ENCODE results near the gene ITGB6.

The ITGB6 gene

GRCh38 chr2:160085662-160086061 lies 114.4 kb downstream of the ITGB6 start:
- DNase-seq, result no peak

DNA sequence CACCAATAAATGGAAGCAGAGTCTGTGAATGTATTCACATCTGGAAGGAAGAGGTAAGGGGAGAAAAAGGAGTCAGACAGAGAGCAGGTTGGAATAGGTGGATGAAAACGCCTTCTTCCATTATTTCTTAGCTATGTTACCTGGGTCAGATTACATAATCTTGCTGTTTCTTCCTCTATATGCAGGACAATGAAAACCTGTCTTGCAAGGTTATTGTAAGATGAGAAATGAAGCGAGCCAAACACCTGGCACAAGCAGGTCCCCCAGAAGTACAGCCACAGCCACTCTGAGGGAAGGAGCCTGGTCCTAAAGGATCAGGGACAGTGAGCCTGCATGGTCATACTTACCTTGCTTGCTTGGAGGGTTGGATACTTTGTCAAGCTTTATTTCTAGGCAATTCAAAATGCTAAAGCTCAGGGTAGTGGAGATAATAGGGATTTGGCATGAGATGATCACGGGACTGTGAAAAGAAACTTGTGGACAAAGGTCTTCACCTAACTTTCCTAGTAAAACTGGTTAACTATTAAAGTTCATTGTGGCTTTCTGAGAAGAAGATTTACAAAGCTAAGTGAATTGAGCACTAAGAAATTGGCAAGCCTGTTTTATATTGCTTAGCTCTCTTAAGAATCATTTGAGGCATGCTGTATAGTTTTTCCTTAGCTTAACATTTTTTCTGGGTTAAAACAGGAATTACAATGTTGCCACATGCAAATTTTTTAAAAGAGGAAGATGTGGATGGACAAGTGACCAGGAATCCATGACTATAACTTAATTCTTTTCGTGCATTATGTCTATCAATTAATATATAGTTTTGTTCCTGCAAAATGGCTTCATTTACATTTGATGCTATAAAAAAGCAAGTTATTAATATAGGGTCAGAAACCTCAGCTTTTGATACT lies 121.9 kb downstream of the ITGB6 start:
- no peak for DNase-seq

DNA sequence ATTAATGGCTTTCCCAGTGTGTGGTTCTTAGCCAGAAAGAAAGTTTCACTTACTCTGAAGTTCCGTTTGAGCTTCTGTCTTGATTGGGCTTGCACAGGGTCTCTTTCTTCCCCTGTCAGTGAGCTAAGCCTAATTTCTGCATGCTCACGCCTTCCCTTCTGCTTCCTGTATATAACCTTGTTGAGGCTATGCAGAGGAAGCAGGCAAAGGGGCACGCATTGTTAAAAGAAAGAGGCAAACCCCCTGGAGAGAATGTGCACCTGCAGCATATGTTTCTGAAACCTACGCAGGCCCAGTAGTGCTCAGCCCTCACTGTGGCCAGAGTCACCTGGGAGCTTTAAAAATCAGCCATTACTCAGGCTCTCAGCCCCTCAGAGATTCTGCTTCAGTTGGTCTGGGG lies 123.2 kb downstream of the ITGB6 start:
- no peak for DNase-seq

DNA sequence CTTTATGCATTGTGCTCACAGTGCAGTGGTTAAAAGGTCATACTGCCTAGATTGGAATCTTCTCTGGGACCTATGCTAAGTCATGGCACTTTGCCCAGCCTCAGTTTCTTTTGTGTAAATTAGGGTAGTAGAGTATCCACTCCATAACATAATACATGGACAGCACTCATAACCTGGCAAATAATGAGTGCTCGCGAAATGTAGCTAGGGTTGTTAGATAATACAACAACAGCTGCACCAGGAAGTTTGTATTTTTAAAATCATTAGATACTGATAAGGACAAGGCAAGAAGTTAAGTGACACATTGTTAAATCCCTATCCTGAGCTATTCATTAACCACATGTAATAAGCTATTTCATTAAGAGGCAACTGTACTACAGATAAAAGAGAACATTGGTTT lies 123.8 kb downstream of the ITGB6 start:
- no peak for DNase-seq

GRCh38 chr2:160075171-160075570 lies 124.9 kb downstream of the ITGB6 start:
- no peak for DNase-seq

- DNase-seq, result no peak
These were observed 126.7 kb downstream of the ITGB6 start for GRCh38 chr2:160073284-160073888.

DNA sequence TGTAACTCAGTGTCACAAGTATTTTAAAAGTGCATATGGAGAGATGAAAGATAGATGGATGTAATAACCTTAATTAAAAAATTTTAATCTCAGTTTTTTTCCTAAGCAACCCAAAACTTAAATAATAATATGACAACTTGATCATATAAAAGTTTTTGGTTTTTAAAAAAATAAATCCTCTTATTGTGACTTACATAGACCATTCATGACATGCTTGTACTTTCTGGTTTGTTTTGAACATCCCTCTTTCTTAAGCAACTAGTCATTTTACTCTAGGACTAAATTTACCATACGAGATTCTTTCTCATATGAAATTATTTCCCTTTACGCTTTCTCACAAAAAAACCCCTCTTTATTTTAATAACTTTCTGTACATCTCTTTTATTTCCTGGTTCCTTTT lies 131.2 kb downstream of the ITGB6 start:
- no peak for DNase-seq

GRCh38 chr2:160064916-160065315 lies 135.2 kb downstream of the ITGB6 start:
- no peak for DNase-seq

- DNase-seq, result no peak
These were observed 136.0 kb downstream of the ITGB6 start for GRCh38 chr2:160063879-160064612.

- DNase-seq, result no peak
These were observed 136.8 kb downstream of the ITGB6 start for GRCh38 chr2:160063271-160063670.

DNA sequence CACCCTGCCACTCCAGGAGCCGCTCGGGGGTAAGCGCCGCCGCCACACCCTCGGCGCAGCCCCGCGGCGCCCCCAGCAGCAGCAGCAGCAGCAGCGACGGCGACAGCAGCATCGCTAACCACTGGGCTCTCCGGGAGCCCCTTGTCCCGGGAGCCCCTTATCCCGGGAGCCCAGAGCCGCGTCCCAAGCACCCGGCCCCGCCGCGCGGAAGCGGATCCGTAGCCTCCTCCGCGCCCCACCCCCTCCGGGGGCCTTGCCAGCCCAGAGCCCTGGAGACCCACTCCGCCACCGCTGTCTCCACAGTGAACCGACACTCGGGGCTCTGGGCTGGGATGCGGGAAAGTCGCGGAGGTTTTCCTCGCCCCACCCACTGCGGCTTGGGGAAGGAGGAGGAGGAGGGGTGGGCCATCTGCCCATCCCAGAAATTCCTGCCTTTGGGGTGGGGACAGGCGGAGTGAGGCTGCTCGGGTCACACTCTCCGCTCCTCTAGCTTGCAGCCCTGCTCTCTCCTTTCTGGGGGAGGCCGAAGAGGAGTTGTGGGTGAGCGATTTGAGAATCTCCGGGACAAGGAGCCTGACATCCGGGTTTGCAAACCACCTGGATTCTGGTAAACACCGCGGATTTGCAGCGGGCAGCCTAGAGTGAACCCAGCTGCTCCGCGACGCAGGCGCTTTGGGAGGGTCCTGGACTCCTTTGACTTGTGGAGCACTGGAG lies 137.6 kb downstream of the ITGB6 start, which contains the start of gene PLA2R1:
TSS of gene PLA2R1 (minus strand) at position 324 of the 714 bp plus-strand sequence. CDS start at position 112, 212 bp downstream.
- DNase-seq, result no peak

- DNase-seq, result no peak
These were observed 138.2 kb downstream of the ITGB6 start for GRCh38 chr2:160061944-160062291.

DNA sequence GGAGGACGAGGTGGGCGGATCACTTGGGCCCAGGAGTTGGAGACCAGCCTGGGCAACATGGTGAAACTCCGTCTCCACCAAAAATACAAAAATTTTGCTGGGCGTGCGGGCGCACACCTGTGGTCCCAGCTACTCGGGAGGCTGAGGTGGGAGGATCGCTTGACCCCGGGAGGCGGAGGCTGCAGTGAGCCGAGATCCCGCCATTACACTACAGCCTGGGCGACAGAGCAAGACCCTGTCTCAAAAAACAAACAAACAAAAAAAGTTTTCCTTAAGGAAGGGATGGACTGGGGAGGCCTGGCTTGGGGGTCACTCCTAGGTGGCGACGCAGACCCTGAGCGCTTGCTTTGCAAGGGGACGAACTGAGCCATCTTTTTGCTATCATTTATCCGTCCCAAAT lies 138.5 kb downstream of the ITGB6 start:
- no peak for DNase-seq

DNA sequence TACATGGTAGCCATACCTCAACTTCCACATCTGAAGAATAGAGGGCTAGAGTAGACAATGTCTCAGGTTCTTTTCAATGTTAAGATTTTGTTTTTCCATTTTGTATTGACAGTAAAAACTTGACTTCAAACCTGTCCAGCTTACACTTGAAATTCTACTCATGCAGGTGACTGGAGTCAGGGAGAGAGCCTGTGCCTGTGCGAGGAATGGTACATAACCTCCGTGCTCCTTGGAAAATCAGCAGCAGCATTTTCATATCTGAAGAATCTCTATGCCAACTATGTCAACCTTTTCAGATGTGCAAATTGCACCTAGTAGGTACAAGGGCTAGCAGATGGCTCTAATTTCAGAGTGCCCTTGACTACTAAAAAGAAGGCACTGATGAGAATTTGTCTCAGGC lies 139.8 kb downstream of the ITGB6 start:
- DNase-seq, result no peak

DNA sequence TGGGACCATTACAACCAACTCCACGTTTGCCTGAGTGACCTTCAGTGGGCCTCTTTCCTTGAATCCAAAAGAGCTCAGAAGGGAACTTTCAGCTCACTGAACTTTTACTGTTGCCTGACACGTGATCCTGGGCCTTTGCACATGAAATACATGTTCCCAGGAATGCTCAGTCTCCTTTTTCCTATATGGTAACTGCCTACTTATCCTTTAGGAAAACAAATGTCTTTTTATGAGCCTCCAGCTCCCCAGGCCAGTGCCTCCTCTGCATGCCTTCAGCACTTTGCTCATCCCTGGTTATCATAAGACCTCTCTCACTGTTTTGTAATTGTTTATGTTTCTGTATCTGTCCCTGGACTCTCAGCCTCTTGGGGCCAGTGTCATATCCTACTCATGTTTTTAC lies 142.7 kb downstream of the ITGB6 start:
- no peak for DNase-seq

DNA sequence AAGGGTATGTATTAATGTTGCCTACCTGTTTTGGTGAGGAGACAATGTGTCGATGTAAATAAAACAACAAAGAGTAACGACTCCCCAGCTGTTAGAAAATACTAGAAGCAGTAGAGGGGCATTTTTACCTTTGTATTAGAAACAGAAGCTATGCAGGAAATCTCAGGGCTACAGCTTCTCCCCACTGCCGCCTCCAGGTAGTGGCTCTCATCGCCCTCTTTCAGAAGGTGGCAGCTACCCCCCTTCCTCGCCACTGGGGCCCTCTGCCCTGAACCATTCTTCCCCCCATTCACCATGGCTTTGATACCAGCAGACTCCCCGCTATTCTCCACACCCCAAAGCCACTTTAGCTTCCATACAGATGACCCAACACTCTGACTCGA lies 144.4 kb downstream of the ITGB6 start:
- no peak for DNase-seq

- DNase-seq, result no peak
These were observed 144.9 kb downstream of the ITGB6 start for GRCh38 chr2:160054984-160055725.

- DNase-seq, result no peak
These were observed 146.1 kb downstream of the ITGB6 start for GRCh38 chr2:160053946-160054345.

- DNase-seq, result no peak
These were observed 147.5 kb downstream of the ITGB6 start for GRCh38 chr2:160052531-160052930.

- DNase-seq, result no peak
These were observed 148.7 kb downstream of the ITGB6 start for GRCh38 chr2:160051371-160051800.

DNA sequence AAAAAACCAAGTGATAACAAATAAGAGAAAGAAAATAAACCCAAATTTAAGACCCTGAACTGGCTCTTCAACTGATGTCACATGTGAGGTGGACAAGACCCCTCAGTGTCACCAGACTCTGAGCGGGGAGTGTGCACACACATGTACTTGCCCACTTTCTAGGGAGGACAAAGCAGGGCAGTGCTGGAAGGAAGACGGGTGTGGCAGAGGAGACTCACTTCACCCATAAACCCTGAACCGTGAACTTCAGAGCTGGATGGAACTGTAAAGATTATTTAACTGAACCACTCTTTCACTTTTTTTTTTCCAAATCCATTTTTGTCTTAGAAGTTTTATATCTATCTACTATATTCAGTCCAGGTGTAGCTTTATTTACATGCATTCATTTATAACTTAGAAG lies 149.9 kb downstream of the ITGB6 start:
- no peak for DNase-seq

All from NCI-H2029 (cell line).